AG09309 (cell line): ENCODE data around the gene PIP5K1C.
A peak's percentile ranks its signal among the peaks of the same experiment; 100 is the strongest.

ENCODE experiments used
- DNase-seq: peaks from one replicate; pipeline ENCODE4 v3.0.0-alpha.2; 2010; ENCODE audit warnings: low read depth
- H3K4me3 ChIP-seq: 2 replicates; pipeline ENCODE4 v1.5.1; 2011; ENCODE audit warnings: mild to moderate bottlenecking, low read depth, low read length, moderate library complexity; ENCODE audit not compliant: control insufficient read depth
- TF ChIP-seq, protein P1 (sequence below): IDR thresholded peaks from 2 replicates; pipeline ENCODE4 v1.5.1; 2011; ENCODE audit warnings: mild to moderate bottlenecking, low read depth, low read length, inconsistent platforms; ENCODE audit not compliant: insufficient read depth, control insufficient read depth; ENCODE audit errors: missing control alignments

Gene PIP5K1C, protein sequence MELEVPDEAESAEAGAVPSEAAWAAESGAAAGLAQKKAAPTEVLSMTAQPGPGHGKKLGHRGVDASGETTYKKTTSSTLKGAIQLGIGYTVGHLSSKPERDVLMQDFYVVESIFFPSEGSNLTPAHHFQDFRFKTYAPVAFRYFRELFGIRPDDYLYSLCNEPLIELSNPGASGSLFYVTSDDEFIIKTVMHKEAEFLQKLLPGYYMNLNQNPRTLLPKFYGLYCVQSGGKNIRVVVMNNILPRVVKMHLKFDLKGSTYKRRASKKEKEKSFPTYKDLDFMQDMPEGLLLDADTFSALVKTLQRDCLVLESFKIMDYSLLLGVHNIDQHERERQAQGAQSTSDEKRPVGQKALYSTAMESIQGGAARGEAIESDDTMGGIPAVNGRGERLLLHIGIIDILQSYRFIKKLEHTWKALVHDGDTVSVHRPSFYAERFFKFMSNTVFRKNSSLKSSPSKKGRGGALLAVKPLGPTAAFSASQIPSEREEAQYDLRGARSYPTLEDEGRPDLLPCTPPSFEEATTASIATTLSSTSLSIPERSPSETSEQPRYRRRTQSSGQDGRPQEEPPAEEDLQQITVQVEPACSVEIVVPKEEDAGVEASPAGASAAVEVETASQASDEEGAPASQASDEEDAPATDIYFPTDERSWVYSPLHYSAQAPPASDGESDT

DNA sequence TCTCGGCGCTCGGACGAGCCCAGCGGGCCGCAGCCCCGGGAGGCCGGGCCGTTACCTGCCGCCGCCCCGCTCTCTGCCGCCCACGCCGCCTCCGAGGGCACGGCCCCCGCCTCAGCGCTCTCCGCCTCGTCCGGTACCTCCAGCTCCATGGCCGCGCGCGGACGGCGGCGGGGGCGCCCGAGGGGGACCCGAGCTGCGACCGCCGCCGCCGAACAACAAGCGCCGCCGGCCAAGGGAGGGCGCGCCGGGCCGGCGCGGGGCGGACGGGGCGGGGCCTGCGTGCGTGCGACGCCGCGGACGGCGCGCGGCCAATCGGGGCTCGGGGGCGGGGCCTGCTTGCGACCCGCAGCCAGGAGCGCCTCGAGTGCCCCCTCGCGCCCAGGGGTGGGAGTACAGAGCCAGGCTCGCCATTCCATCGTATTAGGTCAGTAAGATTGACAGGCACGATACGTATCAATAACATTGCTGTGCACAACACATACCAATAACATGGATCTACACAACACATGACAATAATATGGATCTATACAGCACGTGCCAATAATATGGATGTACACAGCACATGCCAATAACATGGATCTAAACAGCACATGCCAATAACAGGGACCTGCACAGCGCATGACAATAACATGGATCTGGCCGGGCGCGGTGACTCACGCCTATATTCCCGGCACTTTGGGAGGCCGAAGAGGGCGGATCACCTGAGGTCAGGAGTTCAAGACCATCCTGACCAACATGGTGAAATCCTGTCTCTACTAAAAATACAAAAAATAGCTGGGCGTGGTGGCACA is at the start of gene PIP5K1C:
TSS of gene PIP5K1C (minus strand) at position 227 of the 791 bp plus-strand sequence. CDS start at position 149, 78 bp downstream.
- H3K4me3 ChIP-seq = peak within 1 kb of the TSS; percentile 83
- no peak for DNase-seq
- TF ChIP-seq, protein P1, sequence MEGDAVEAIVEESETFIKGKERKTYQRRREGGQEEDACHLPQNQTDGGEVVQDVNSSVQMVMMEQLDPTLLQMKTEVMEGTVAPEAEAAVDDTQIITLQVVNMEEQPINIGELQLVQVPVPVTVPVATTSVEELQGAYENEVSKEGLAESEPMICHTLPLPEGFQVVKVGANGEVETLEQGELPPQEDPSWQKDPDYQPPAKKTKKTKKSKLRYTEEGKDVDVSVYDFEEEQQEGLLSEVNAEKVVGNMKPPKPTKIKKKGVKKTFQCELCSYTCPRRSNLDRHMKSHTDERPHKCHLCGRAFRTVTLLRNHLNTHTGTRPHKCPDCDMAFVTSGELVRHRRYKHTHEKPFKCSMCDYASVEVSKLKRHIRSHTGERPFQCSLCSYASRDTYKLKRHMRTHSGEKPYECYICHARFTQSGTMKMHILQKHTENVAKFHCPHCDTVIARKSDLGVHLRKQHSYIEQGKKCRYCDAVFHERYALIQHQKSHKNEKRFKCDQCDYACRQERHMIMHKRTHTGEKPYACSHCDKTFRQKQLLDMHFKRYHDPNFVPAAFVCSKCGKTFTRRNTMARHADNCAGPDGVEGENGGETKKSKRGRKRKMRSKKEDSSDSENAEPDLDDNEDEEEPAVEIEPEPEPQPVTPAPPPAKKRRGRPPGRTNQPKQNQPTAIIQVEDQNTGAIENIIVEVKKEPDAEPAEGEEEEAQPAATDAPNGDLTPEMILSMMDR = peak; percentile 69

DNA sequence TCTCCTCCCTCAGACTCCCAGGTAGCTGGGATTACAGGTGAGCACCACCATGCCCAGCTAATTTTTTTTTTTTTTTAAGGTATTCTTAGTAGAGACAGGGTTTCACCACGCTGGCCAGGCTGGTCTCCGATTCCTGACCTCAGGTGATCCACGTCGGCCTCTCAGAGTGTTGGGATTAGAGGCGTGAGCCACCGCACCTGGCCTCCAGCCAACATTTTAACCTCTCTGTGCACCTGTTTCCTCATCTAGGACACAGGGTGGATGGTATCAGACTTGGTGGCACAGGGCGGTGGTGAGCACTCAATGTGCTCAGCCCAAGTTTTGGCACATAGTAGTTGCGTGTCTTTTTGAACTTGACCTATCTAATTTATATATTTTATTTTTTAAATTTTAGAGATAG is 48.7 kb upstream of the PIP5K1C start:
- DNase-seq = no peak
- H3K4me3 ChIP-seq = no peak overlapping the region
- TF ChIP-seq, protein P1 = no peak

DNA sequence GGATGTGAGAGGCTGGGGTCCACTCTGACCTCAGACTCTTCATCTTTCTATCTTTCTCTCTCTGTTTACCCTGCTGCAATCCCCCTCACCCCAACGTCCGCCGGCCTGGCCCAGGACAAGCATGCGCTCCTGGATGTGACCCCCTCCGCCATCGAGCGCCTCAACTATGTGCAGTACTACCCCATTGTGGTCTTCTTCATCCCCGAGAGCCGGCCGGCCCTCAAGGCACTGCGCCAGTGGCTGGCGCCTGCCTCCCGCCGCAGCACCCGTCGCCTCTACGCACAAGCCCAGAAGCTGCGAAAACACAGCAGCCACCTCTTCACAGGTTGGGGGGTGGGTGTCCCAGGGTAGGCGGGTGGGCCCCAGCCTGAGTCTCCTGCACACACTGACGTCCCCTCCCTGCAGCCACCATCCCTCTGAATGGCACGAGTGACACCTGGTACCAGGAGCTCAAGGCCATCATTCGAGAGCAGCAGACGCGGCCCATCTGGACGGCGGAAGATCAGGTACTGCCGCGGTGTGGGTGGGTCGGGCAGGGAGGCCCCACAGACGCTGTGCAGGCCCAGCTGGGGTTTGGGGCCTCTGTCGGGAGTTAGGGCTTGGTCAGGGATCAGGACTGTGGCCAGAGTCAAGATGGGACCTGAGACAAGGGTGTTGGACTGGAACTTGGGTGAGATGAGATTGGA is 46.2 kb upstream of the PIP5K1C start:
- no peak for DNase-seq
- no peak overlapping the region for H3K4me3 ChIP-seq
- TF ChIP-seq, protein P1 = no peak

DNA sequence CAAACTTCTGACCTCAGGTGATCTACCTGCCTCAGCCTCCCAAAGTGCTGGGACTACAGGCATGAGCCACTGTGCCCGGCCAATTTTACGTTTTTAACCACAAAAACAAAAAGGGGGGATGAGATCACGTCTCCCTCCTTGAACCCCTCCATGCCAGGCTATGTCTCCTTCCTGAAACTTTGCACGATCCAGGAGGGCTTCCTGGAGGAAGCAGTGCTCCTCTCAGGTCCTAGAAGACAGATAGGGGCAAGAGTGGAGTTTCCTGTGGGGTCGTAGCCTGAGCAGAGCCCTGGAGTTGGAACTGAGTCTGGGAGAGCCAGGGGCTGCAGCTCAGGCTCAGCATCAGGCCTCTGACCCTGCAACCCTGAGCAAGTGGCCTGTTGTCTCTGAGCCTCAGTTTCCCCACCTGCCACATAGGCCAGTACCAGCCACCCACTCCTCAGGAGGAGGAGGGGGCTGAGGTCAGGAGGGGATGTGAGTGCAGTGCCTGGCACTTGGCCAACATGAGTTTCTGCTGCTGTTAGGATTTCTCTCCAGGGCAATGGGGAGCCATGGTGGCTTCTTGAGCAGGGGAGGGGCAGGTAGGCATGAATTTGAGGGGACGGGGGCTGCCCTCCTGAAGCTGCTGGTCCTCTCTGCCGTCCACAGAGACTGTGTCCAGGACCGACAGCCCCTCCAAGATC is 45.2 kb upstream of the PIP5K1C start:
- no peak for DNase-seq
- TF ChIP-seq, protein P1 = no peak
- no peak overlapping the region for H3K4me3 ChIP-seq

DNA sequence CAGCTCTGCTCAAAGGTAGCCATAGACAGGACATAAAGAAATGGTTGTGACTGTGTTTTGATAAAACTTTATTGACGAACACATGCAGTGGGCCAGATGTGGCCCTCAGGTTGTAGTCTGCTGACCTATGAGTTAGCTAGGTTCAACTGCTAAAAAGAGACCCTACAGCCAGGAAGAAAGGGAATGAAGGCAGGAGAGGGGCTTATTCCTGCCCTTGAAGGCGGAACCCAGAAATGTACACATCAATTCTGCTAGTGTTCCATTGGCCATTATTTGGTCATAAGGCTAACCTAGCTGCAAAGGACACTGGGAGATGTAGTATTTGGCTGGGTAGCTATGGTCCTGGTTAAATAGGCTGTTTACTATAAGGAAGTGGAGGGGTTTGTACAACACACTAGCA is 43.2 kb upstream of the PIP5K1C start:
- TF ChIP-seq, protein P1 = no peak
- DNase-seq = no peak
- H3K4me3 ChIP-seq = no peak overlapping the region
